PC-3 (cell line): ENCODE results near the gene PTK6. TPM values are rescaled to one million over a fixed set of nuclear protein-coding genes. Genes with fewer than 3 reads are reported as not detected.
A peak's percentile ranks its signal among the peaks of the same experiment; 100 is the strongest.

Experiments
- ATAC-seq: fragments of 200-7000 bp; cut with Tn5 transposase; 2 replicates; pipeline ENCODE4 v1.9.1; 2020; ENCODE audit warnings: mild to moderate bottlenecking, moderate library complexity
- BruUV-seq: library from RNA; stranded (reverse); fragments of 400-500 nt; replicated peaks from 2 replicates; lab custom pipeline; 2021; lab: Mats Ljungman, UMichigan
- CTCF ChIA-PET: fragments of 300-600 bp; sonication (Branson Sonifier 250); formaldehyde crosslinking; loops from one replicate; lab custom pipeline; 2022; ENCODE audit warnings: antibody characterized with exemption; lab: Charles Lee
- POLR2A ChIA-PET: fragments of 300-600 bp; sonication (Branson Sonifier 250); formaldehyde crosslinking; loops from one replicate; lab custom pipeline; 2022; ENCODE audit warnings: antibody characterized with exemption; ENCODE audit not compliant: unreplicated experiment; lab: Charles Lee
- DNase-seq: peaks from one replicate; pipeline ENCODE4 v3.0.0-alpha.2; 2015
- H2AFZ ChIP-seq: fragments of 300-600 bp; sonication (generic); 2 replicates; pipeline ENCODE4 v1.6.0; 2016; ENCODE audit warnings: antibody characterized with exemption, low read length
- H3F3A ChIP-seq: fragments of 300-600 bp; sonication (generic); one replicate; pipeline ENCODE4 v1.6.0; 2017; ENCODE audit warnings: antibody characterized with exemption, low read length, control low read depth, mild to moderate bottlenecking; ENCODE audit not compliant: unreplicated experiment
- H3K27ac ChIP-seq: fragments of 300-600 bp; sonication (generic); 2 replicates; pipeline ENCODE4 v1.5.1; 2016; ENCODE audit warnings: mild to moderate bottlenecking, low read length
- H3K27me3 ChIP-seq: fragments of 300-600 bp; sonication (generic); 2 replicates; pipeline ENCODE4 v1.6.1; 2016; ENCODE audit warnings: low read length, mixed read lengths
- H3K36me3 ChIP-seq: fragments of 300-600 bp; sonication (generic); 2 replicates; pipeline ENCODE4 v1.6.1; 2016; ENCODE audit warnings: low read depth, mixed run types, low read length, mixed read lengths
- H3K4me1 ChIP-seq: fragments of 300-600 bp; sonication (generic); 2 replicates; pipeline ENCODE4 v1.5.1; 2016; ENCODE audit warnings: low read length; ENCODE audit not compliant: insufficient read depth
- H3K4me2 ChIP-seq: fragments of 300-600 bp; sonication (generic); 2 replicates; pipeline ENCODE4 v1.6.0; 2016; ENCODE audit warnings: low read length
- H3K4me3 ChIP-seq: fragments of 300-600 bp; sonication (generic); 2 replicates; pipeline ENCODE4 v1.5.1; 2016; ENCODE audit warnings: mild to moderate bottlenecking, low read length, mixed read lengths
- H3K79me2 ChIP-seq: fragments of 300-600 bp; sonication (generic); 2 replicates; pipeline ENCODE4 v1.6.1; 2017; ENCODE audit warnings: low read length, mixed read lengths
- H3K9ac ChIP-seq: fragments of 300-600 bp; sonication (generic); 2 replicates; pipeline ENCODE4 v1.6.0; 2016; ENCODE audit warnings: mild to moderate bottlenecking, low read length
- H3K9me2 ChIP-seq: fragments of 300-600 bp; sonication (generic); replicated peaks from 2 replicates; pipeline ENCODE4 v1.6.1; 2016; ENCODE audit warnings: mixed run types, low read length, mixed read lengths
- H3K9me3 ChIP-seq: fragments of 300-600 bp; sonication (generic); 2 replicates; pipeline ENCODE4 v1.6.1; 2016; ENCODE audit warnings: low read length, mixed read lengths
- H4K20me1 ChIP-seq: fragments of 300-600 bp; sonication (generic); 2 replicates; pipeline ENCODE4 v1.6.1; 2016; ENCODE audit warnings: low read length, mixed read lengths
- EZH2 ChIP-seq: fragments of 300-600 bp; sonication (generic); IDR thresholded peaks from one replicate; pipeline ENCODE4 v1.6.1; 2017; ENCODE audit warnings: antibody characterized with exemption, mild to moderate bottlenecking, low read length; ENCODE audit not compliant: unreplicated experiment
- EZH2phosphoT487 ChIP-seq: fragments of 300-600 bp; sonication (generic); IDR thresholded peaks from 2 replicates; pipeline ENCODE4 v1.6.1; 2018; ENCODE audit warnings: mild to moderate bottlenecking, antibody characterized with exemption, low read length, borderline replicate concordance
- intact Hi-C: fragments of 100-400 bp; cut with micrococcal nuclease; formaldehyde crosslinking; loops from 2 replicates; pipeline ENCODE4 v1.9.0; 2023
- total RNA-seq: library from RNA; depleted of rRNA; stranded (reverse); fragments of >200 nt; gene quantifications from 2 replicates; pipeline ENCODE4 v1.2.3, GENCODE V29; 2014
- TF ChIP-seq, protein P1 (sequence below): fragments of 300-600 bp; sonication (generic); conservative IDR thresholded peaks from 2 replicates; pipeline ENCODE4 v1.5.1; 2017; ENCODE audit warnings: antibody characterized with exemption, low read depth, mild to moderate bottlenecking, low read length

The PTK6 gene
- total RNA-seq, 1 experiment from 2014 or later: 11.1 TPM

DNA sequence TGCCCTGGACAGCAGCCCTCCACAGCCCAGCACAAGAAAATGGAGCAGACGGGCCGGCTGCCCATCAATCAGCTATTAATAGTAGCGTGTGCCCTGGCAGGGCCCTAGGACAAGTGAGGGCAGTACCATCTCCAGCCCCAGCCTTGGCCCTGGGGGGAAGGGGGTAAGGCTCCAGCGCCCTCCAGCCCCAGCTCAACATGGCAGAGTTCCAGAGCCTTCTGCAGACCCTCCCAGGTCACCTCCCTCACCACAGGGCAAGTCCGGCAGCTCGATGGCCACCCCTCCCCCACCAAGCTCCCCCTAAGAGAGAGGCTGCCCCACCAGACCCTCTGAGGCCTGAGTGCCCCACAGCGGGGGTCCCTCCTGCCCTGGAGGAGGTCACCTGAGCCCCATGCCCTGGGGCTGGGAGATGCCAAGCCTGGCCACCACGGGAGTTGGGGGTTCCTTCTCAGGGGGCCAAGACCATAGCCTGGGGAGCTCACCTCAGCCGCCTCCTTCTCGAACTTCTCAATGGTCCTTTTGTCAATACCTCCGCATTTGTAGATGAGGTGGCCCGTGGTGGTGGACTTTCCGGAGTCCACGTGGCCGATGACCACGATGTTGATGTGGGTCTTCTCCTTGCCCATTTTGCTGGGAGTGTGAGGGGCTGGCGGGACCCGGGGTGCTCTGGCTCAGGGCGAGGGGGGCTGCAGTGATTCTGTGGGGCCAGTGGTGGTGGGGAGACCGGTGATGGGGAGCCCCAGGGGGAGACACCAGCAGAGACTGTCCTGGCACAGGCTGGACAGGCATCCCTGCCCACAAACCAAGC is 39.8 kb downstream of the PTK6 start:
- intact Hi-C loops: no loop called here
- no peaks in the 10 kb centered on the region for H3K9me3 ChIP-seq
- TF ChIP-seq, protein P1, sequence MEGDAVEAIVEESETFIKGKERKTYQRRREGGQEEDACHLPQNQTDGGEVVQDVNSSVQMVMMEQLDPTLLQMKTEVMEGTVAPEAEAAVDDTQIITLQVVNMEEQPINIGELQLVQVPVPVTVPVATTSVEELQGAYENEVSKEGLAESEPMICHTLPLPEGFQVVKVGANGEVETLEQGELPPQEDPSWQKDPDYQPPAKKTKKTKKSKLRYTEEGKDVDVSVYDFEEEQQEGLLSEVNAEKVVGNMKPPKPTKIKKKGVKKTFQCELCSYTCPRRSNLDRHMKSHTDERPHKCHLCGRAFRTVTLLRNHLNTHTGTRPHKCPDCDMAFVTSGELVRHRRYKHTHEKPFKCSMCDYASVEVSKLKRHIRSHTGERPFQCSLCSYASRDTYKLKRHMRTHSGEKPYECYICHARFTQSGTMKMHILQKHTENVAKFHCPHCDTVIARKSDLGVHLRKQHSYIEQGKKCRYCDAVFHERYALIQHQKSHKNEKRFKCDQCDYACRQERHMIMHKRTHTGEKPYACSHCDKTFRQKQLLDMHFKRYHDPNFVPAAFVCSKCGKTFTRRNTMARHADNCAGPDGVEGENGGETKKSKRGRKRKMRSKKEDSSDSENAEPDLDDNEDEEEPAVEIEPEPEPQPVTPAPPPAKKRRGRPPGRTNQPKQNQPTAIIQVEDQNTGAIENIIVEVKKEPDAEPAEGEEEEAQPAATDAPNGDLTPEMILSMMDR: no peak
- TF ChIP-seq EZH2phosphoT487 (no peak), EZH2 (no peak)
- no peaks in the 10 kb centered on the region for H3F3A ChIP-seq
- H3K4me3 ChIP-seq: peak overlapping the region; percentile 84
- H3K27ac ChIP-seq: no peak overlapping the region; the same call in 1 of the 2 replicates
- H4K20me1 ChIP-seq: no peaks in the 10 kb centered on the region; the same call in 1 of the 2 replicates
- peaks cover 38% of the 10 kb centered on the region for H3K36me3 ChIP-seq
- H3K4me2 ChIP-seq: peak overlapping the region; percentile 98
- H3K9me2 ChIP-seq: no peaks in the 10 kb centered on the region
- H3K79me2 ChIP-seq: peaks cover 21% of the 10 kb centered on the region
- H3K27me3 ChIP-seq: no peaks in the 10 kb centered on the region
- TSS peak; percentile 42 for BruUV-seq
- POLR2A ChIA-PET: interaction anchor here (0.5 to 0.7 kb wide), 2 partner anchors 23 to 24 kb away, joined by 4 to 6 read pairs; no protein-coding TSS in a partner anchor
- peak overlapping the region; percentile 31 for H2AFZ ChIP-seq
- DNase-seq: no peak
- no peak for ATAC-seq
- peaks cover 14% of the 10 kb centered on the region for H3K4me1 ChIP-seq
- CTCF ChIA-PET: interaction anchor here (1.7 kb wide), 1 partner anchor 23 kb away, joined by 21 read pairs; the partner anchor contains the start of gene PPDPF
- peak overlapping the region; percentile 37 for H3K9ac ChIP-seq

DNA sequence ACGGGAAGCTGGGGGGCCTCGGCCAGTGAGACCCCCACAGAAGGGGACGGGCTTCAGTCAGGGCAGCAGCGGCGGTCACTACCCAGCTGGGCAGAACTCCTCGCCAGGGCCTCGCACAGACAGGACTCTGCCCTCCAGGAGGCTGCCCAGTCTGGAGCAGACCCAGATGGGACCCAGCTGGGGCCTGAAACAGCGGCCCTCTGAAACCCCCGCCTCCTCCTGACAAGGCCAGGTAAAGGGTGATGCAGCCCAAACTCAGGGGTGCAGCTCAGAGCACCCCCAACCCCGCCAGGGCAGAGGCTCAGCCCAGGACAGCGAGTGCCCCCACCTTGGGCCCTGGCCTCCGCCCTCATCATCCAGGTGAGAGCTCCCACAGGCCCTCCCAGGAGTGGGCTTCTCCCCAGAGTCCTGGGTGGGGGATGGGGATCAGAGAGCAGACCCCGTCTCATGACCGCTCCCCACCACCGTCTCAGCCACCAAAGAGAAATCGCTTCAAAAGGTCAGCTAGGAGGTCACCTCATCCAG is 40.5 kb downstream of the PTK6 start:
- no TSS peak for BruUV-seq
- intact Hi-C loops: no loop called here
- ChIA-PET POLR2A (no interaction called here), CTCF (interaction anchor here (0.9 to 1.7 kb wide), 3 partner anchors 24 to 41 kb away, joined by 4 to 21 read pairs (median 4); partner anchors contain the start of genes PPDPF and PTK6)
- H3K27ac ChIP-seq: no peak overlapping the region
- peaks cover 43% of the 10 kb centered on the region for H3K36me3 ChIP-seq
- H3F3A ChIP-seq: no peaks in the 10 kb centered on the region
- no peaks in the 10 kb centered on the region; the same call in 1 of the 2 replicates for H4K20me1 ChIP-seq
- TF ChIP-seq EZH2phosphoT487 (no peak), EZH2 (no peak)
- TF ChIP-seq, protein P1: no peak
- H3K9me2 ChIP-seq: no peaks in the 10 kb centered on the region
- ATAC-seq (no peak), DNase-seq (no peak)
- peaks cover 21% of the 10 kb centered on the region for H3K79me2 ChIP-seq
- no peak overlapping the region for H2AFZ ChIP-seq
- peak overlapping the region; percentile 84 for H3K4me3 ChIP-seq
- peaks cover 14% of the 10 kb centered on the region for H3K4me1 ChIP-seq
- H3K9me3 ChIP-seq: no peaks in the 10 kb centered on the region
- no peaks in the 10 kb centered on the region for H3K27me3 ChIP-seq
- no peak overlapping the region for H3K9ac ChIP-seq
- peak overlapping the region; percentile 98 for H3K4me2 ChIP-seq
